SU-DHL-6 (cell line): ENCODE measurements around the gene RENBP.

ENCODE experiments used
- H2AFZ ChIP-seq: fragments of 200-600 bp; sonication (generic); 2 replicates; pipeline ENCODE4 v1.6.1; 2014; ENCODE audit warnings: low read depth, mild to moderate bottlenecking, moderate library complexity, mixed read lengths, antibody characterized with exemption, low read length; ENCODE audit not compliant: severe bottlenecking
- H3F3A ChIP-seq: fragments of 200-600 bp; shearing (Covaris generic); 2 replicates; pipeline ENCODE4 v1.6.0; 2016; ENCODE audit warnings: antibody characterized with exemption, mild to moderate bottlenecking; ENCODE audit not compliant: insufficient read depth
- H3K27ac ChIP-seq: fragments of 200-600 bp; sonication (generic); 2 replicates; pipeline ENCODE4 v1.5.1; 2016; ENCODE audit warnings: low read depth, mild to moderate bottlenecking, low read length, moderate library complexity, mixed read lengths
- H3K27me3 ChIP-seq: fragments of 200-600 bp; sonication (generic), shearing (Covaris generic); 2 replicates; pipeline ENCODE4 v1.6.0; 2014; ENCODE audit warnings: mild to moderate bottlenecking, low read length
- H3K36me3 ChIP-seq: fragments of 200-600 bp; sonication (generic); 2 replicates; pipeline ENCODE4 v1.6.1; 2014; ENCODE audit warnings: mild to moderate bottlenecking, low read length, mixed read lengths
- H3K4me2 ChIP-seq: fragments of 300-600, 200-600 bp; shearing (Covaris generic), sonication (generic); 2 replicates; pipeline ENCODE4 v1.6.0; 2014; ENCODE audit warnings: low read length, low read depth, mild to moderate bottlenecking; ENCODE audit not compliant: poor library complexity, severe bottlenecking
- H3K4me3 ChIP-seq: fragments of 200-600 bp; sonication (generic); 2 replicates; pipeline ENCODE4 v1.5.1; 2014; ENCODE audit warnings: antibody characterized with exemption, low read length, mild to moderate bottlenecking, mixed read lengths; ENCODE audit not compliant: insufficient read depth, poor library complexity, severe bottlenecking
- H3K79me2 ChIP-seq: fragments of 200-600 bp; sonication (generic); 2 replicates; pipeline ENCODE4 v1.6.1; 2014; ENCODE audit warnings: mild to moderate bottlenecking, low read length, moderate library complexity; ENCODE audit not compliant: insufficient read depth
- H3K9ac ChIP-seq: fragments of 200-600 bp; sonication (generic); 2 replicates; pipeline ENCODE4 v1.7.0; 2014; ENCODE audit warnings: mild to moderate bottlenecking, low read length
- H3K9me2 ChIP-seq: fragments of 200-600 bp; sonication (generic); replicated peaks from 2 replicates; pipeline ENCODE4 v1.6.1; 2014; ENCODE audit warnings: low read length; ENCODE audit not compliant: insufficient read depth
- H3K9me3 ChIP-seq: fragments of 200-600 bp; sonication (generic); 2 replicates; pipeline ENCODE4 v1.6.1; 2014; ENCODE audit warnings: low read length, mixed read lengths; ENCODE audit not compliant: insufficient read depth
- H4K20me1 ChIP-seq: fragments of 200-600 bp; sonication (generic); 2 replicates; pipeline ENCODE4 v1.6.1; 2014; ENCODE audit warnings: low read depth, mild to moderate bottlenecking, antibody characterized with exemption, low read length, moderate library complexity, mixed read lengths
- EZH2phosphoT487 ChIP-seq: fragments of 200-600 bp; sonication (generic), shearing (Covaris generic); conservative IDR thresholded peaks from 2 replicates; pipeline ENCODE4 v1.6.1; 2018; ENCODE audit warnings: mild to moderate bottlenecking, antibody characterized with exemption, low read length, moderate library complexity, mixed read lengths
- TF ChIP-seq, protein P1 (sequence below): fragments of 200-600 bp; sonication (generic); IDR thresholded peaks from one replicate; pipeline ENCODE4 v1.5.1; 2017; ENCODE audit warnings: antibody characterized with exemption, mild to moderate bottlenecking, low read length, moderate library complexity; ENCODE audit not compliant: insufficient read depth, poor library complexity, severe bottlenecking

Gene RENBP

DNA sequence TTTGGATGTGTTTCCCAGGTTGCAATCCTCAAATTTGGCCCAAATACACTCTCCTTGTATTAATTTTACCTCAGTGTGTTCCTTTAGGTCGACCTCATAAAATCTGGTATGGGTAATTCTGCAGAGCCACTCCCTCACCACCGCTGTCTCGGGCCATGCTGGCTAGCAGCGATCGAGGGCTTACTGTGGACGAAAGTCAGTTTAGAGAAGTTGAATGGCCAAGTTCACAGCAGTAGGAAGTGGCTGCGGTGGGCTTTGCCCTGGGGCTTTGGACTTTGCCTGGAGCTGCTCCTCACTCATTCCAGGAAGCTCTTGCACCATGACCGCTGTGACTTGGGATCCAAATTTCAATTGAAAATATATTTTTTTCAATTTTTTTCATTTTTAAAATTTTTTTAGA is 47.7 kb upstream of the RENBP start:
- H4K20me1 ChIP-seq: no peaks in the 10 kb centered on the region
- no peaks in the 10 kb centered on the region for H3K27me3 ChIP-seq
- H3K9ac ChIP-seq: no peak overlapping the region
- no peak overlapping the region for H3K4me2 ChIP-seq
- no peaks in the 10 kb centered on the region for H3K36me3 ChIP-seq
- no peaks in the 10 kb centered on the region for H3K79me2 ChIP-seq
- no peaks in the 10 kb centered on the region for H3F3A ChIP-seq
- no peak overlapping the region for H2AFZ ChIP-seq
- no peaks in the 10 kb centered on the region for H3K9me3 ChIP-seq
- H3K4me3 ChIP-seq: no peak overlapping the region
- H3K27ac ChIP-seq: no peak overlapping the region
- TF ChIP-seq, protein P1, sequence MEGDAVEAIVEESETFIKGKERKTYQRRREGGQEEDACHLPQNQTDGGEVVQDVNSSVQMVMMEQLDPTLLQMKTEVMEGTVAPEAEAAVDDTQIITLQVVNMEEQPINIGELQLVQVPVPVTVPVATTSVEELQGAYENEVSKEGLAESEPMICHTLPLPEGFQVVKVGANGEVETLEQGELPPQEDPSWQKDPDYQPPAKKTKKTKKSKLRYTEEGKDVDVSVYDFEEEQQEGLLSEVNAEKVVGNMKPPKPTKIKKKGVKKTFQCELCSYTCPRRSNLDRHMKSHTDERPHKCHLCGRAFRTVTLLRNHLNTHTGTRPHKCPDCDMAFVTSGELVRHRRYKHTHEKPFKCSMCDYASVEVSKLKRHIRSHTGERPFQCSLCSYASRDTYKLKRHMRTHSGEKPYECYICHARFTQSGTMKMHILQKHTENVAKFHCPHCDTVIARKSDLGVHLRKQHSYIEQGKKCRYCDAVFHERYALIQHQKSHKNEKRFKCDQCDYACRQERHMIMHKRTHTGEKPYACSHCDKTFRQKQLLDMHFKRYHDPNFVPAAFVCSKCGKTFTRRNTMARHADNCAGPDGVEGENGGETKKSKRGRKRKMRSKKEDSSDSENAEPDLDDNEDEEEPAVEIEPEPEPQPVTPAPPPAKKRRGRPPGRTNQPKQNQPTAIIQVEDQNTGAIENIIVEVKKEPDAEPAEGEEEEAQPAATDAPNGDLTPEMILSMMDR: no peak
- TF ChIP-seq EZH2phosphoT487: no peak
- no peaks in the 10 kb centered on the region for H3K9me2 ChIP-seq

DNA sequence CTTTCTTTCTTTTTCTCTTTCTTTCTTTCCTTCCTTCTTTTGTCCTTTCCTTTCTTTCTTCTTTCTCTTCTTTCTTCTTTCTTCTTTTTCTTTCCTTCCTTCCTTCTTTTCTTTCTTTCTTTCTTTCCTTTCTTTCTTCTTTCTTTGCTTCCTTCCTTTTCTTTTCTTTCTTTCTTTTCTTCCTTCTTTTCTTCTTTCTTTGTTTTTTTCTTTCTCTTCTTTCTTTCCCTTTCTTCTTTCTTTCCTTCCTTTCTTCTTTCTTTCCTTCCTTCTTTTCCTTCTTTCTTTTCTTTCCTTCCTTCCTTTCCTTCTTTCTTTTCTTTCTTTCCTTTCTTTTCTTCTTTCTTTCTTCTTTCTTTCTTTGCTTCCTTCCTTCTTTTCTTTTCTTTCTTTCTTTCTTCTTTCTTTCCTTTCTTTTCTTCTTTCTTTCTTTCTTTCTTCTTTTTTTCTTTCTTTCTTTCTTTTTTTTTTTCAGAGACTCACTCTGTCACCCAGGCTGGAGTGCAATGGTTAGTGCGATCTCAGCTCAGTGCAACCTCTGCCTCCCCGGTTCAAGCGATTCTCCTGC is 46.7 kb upstream of the RENBP start:
- no peaks in the 10 kb centered on the region for H4K20me1 ChIP-seq
- no peaks in the 10 kb centered on the region for H3K36me3 ChIP-seq
- no peak overlapping the region for H3K9ac ChIP-seq
- no peaks in the 10 kb centered on the region for H3K79me2 ChIP-seq
- H3K9me3 ChIP-seq: no peaks in the 10 kb centered on the region
- H3K9me2 ChIP-seq: no peaks in the 10 kb centered on the region
- TF ChIP-seq, protein P1: no peak
- no peak for TF ChIP-seq EZH2phosphoT487
- H3K4me2 ChIP-seq: no peak overlapping the region
- no peaks in the 10 kb centered on the region for H3K27me3 ChIP-seq
- H3K4me3 ChIP-seq: no peak overlapping the region
- no peak overlapping the region for H2AFZ ChIP-seq
- H3F3A ChIP-seq: no peaks in the 10 kb centered on the region
- H3K27ac ChIP-seq: no peak overlapping the region

DNA sequence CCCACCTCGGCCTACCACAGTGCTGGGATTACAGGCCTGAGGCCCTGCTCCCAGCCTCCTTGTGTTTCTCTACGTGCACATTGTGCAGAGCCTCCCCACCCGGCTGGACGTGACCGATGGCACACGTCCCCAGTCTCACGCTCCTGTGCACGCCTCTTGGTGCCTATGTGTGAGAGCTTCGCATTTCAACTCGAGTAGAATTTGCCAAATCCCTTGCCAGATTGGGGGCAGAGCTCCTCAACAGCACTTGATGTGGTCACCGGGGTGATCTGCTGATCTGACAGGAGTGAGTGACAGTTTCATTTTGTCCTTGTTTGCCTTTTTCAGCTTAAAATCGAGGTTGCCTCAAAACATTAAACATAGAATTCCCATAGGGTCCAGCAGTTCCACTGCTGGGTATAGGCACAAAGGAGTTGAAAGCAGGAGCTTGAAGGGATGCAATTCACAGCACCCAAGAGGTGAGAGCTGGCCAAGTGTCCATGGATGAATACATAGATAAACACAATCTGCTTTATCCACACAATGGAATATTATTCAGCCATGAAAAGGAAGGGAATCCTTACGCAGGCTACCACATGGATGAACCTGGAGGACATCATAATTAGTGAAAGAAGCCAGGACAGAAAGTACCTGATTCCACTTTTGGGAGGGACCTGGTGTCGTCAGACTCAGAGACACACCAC is 45.7 kb upstream of the RENBP start:
- Histone ChIP-seq H3K27ac (no peak overlapping the region), H3K27me3 (no peaks in the 10 kb centered on the region), H3K4me2 (no peak overlapping the region), H3K36me3 (no peaks in the 10 kb centered on the region), H3K9me3 (no peaks in the 10 kb centered on the region), H3K9me2 (no peaks in the 10 kb centered on the region), H2AFZ (no peak overlapping the region), H3K4me3 (no peak overlapping the region), H4K20me1 (no peaks in the 10 kb centered on the region), H3F3A (no peaks in the 10 kb centered on the region), H3K9ac (no peak overlapping the region), H3K79me2 (no peaks in the 10 kb centered on the region)
- TF ChIP-seq EZH2phosphoT487: no peak
- TF ChIP-seq, protein P1: no peak
